Loucy (cell line): Measurements from ENCODE around the gene SCAPER.
"Not testable (repeated sequence)": the region's sequence is repeated elsewhere in the genome, so short reads cannot be mapped to it uniquely, and the experiment has no call there.

ENCODE experiments used
- H2AFZ ChIP-seq: fragments of 200-600 bp; sonication (generic); 2 replicates; pipeline ENCODE4 v1.6.0; 2016; ENCODE audit warnings: antibody characterized with exemption, mild to moderate bottlenecking, low read length, moderate library complexity
- H3F3A ChIP-seq: fragments of 200-600 bp; 2 replicates; pipeline ENCODE4 v1.6.0; 2016; ENCODE audit warnings: antibody characterized with exemption, low read depth, mild to moderate bottlenecking
- H3K27me3 ChIP-seq: fragments of 200-600 bp; sonication (generic); 2 replicates; pipeline ENCODE4 v1.6.1; 2014; ENCODE audit warnings: low read length, mild to moderate bottlenecking; ENCODE audit not compliant: insufficient read depth, poor library complexity, severe bottlenecking
- H3K36me3 ChIP-seq: fragments of 200-600 bp; sonication (generic); 2 replicates; pipeline ENCODE4 v1.6.1; 2016; ENCODE audit warnings: low read length; ENCODE audit not compliant: insufficient read depth
- H3K4me1 ChIP-seq: fragments of 200-600 bp; sonication (generic); 2 replicates; pipeline ENCODE4 v1.5.1; 2014; ENCODE audit warnings: low read length, mild to moderate bottlenecking; ENCODE audit not compliant: insufficient read depth, poor library complexity, severe bottlenecking
- H3K4me2 ChIP-seq: fragments of 200-600 bp; sonication (generic); 2 replicates; pipeline ENCODE4 v1.6.0; 2014; ENCODE audit warnings: antibody characterized with exemption, low read length, low read depth, mild to moderate bottlenecking; ENCODE audit not compliant: poor library complexity, severe bottlenecking
- H3K4me3 ChIP-seq: fragments of 200-600 bp; sonication (generic); 2 replicates; pipeline ENCODE4 v1.5.1; 2014; ENCODE audit warnings: low read length, mild to moderate bottlenecking, mixed read lengths; ENCODE audit not compliant: poor library complexity, severe bottlenecking
- H3K79me2 ChIP-seq: fragments of 200-600 bp; sonication (generic); 2 replicates; pipeline ENCODE4 v1.6.1; 2014; ENCODE audit warnings: low read length; ENCODE audit not compliant: insufficient read depth
- H3K9ac ChIP-seq: fragments of 200-600 bp; sonication (generic); 2 replicates; pipeline ENCODE4 v1.6.0; 2014; ENCODE audit warnings: mild to moderate bottlenecking, low read depth, low read length, moderate library complexity; ENCODE audit not compliant: poor library complexity, severe bottlenecking
- H3K9me2 ChIP-seq: fragments of 200-600 bp; sonication (generic); replicated peaks from 2 replicates; pipeline ENCODE4 v1.6.1; 2016; ENCODE audit warnings: low read depth, low read length, mixed read lengths
- H3K9me3 ChIP-seq: fragments of 200-600 bp; sonication (generic); 2 replicates; pipeline ENCODE4 v1.6.1; 2014; ENCODE audit warnings: mild to moderate bottlenecking, antibody characterized with exemption, low read length, low read depth; ENCODE audit not compliant: insufficient read depth
- H4K20me1 ChIP-seq: fragments of 200-600 bp; sonication (generic); 2 replicates; pipeline ENCODE4 v1.6.0; 2014; ENCODE audit warnings: antibody characterized with exemption, low read length, mild to moderate bottlenecking; ENCODE audit not compliant: insufficient read depth, poor library complexity, severe bottlenecking
- CTCF ChIP-seq: fragments of 200-600 bp; sonication (generic); conservative IDR thresholded peaks from 2 replicates; pipeline ENCODE4 v1.5.1; 2014; ENCODE audit warnings: mild to moderate bottlenecking, antibody characterized with exemption, low read length
- EZH2phosphoT487 ChIP-seq: fragments of 200-600 bp; IDR thresholded peaks from 2 replicates; pipeline ENCODE4 v1.6.1; 2018; ENCODE audit warnings: antibody characterized with exemption, mild to moderate bottlenecking, moderate library complexity, borderline replicate concordance

The SCAPER gene

GRCh38 chr15:76875911-76876310 is 29.2 kb downstream of the SCAPER start:
- TF ChIP-seq EZH2phosphoT487 (no peak), CTCF (no peak)
- Histone ChIP-seq H4K20me1 (no peaks in the 10 kb centered on the region), H3K4me2 (no peak overlapping the region), H3K9me2 (no peaks in the 10 kb centered on the region), H3K9ac (no peak overlapping the region), H3K4me3 (no peak overlapping the region), H2AFZ (no peak overlapping the region), H3K4me1 (no peaks in the 10 kb centered on the region), H3K79me2 (no peaks in the 10 kb centered on the region), H3K9me3 (no peaks in the 10 kb centered on the region), H3K36me3 (no peaks in the 10 kb centered on the region; the same call in 1 of the 2 replicates), H3K27me3 (no peaks in the 10 kb centered on the region), H3F3A (no peaks in the 10 kb centered on the region)

GRCh38 chr15:76873066-76873465 is 32.1 kb downstream of the SCAPER start:
- H2AFZ ChIP-seq, H4K20me1 ChIP-seq, H3K27me3 ChIP-seq, H3K36me3 ChIP-seq, H3K9me2 ChIP-seq, H3K9ac ChIP-seq, H3K4me3 ChIP-seq, H3K79me2 ChIP-seq, H3K4me2 ChIP-seq, H3K9me3 ChIP-seq, H3F3A ChIP-seq, H3K4me1 ChIP-seq: not testable (repeated sequence)

- Histone ChIP-seq H2AFZ (no peak overlapping the region), H4K20me1 (no peaks in the 10 kb centered on the region), H3K4me2 (no peak overlapping the region), H3K9me2 (no peaks in the 10 kb centered on the region), H3K9me3 (no peaks in the 10 kb centered on the region), H3F3A (no peaks in the 10 kb centered on the region), H3K4me3 (no peak overlapping the region), H3K36me3 (no peaks in the 10 kb centered on the region; the same call in 1 of the 2 replicates), H3K79me2 (no peaks in the 10 kb centered on the region), H3K9ac (no peak overlapping the region), H3K4me1 (no peaks in the 10 kb centered on the region), H3K27me3 (no peaks in the 10 kb centered on the region)
- TF ChIP-seq CTCF (no peak), EZH2phosphoT487 (no peak)
Observed at GRCh38 chr15:76871930-76872329, 33.2 kb downstream of the SCAPER start.

- peaks cover under 1% of the 10 kb centered on the region for H3K4me1 ChIP-seq
- H3K36me3 ChIP-seq = no peaks in the 10 kb centered on the region
- H2AFZ ChIP-seq = no peak overlapping the region
- no peaks in the 10 kb centered on the region for H4K20me1 ChIP-seq
- H3F3A ChIP-seq = no peaks in the 10 kb centered on the region
- H3K9me2 ChIP-seq = no peaks in the 10 kb centered on the region
- H3K9me3 ChIP-seq = no peaks in the 10 kb centered on the region
- no peak overlapping the region for H3K4me2 ChIP-seq
- TF ChIP-seq EZH2phosphoT487 = no peak
- no peak for TF ChIP-seq CTCF
- H3K79me2 ChIP-seq = no peaks in the 10 kb centered on the region
- no peak overlapping the region for H3K4me3 ChIP-seq
- H3K27me3 ChIP-seq = no peaks in the 10 kb centered on the region
- no peak overlapping the region for H3K9ac ChIP-seq
Observed at GRCh38 chr15:76868740-76869139, 36.4 kb downstream of the SCAPER start.
